Mammary epithelial cell (primary cell): ENCODE measurements around the gene DGLUCY.

ENCODE experiments used
- EZH2 ChIP-seq: IDR thresholded peaks from 2 replicates; pipeline ENCODE4 v1.6.1; 2012; ENCODE audit warnings: low read length, inconsistent platforms, borderline replicate concordance
- TF ChIP-seq, protein P1 (sequence below), 2 donors: IDR thresholded peaks in 1 of 2; conservative IDR thresholded peaks in 1 of 2; 2 replicates each; pipeline ENCODE4 v1.5.1; 2011 to 2012; ENCODE audit warnings: inconsistent platforms in 2 of 2, low read length in 2 of 2, mild to moderate bottlenecking in 2 of 2, control low read depth in 1 of 2, low read depth in 1 of 2; ENCODE audit not compliant: insufficient read depth in 1 of 2; ENCODE audit errors: extremely low read depth in 1 of 2

DNA sequence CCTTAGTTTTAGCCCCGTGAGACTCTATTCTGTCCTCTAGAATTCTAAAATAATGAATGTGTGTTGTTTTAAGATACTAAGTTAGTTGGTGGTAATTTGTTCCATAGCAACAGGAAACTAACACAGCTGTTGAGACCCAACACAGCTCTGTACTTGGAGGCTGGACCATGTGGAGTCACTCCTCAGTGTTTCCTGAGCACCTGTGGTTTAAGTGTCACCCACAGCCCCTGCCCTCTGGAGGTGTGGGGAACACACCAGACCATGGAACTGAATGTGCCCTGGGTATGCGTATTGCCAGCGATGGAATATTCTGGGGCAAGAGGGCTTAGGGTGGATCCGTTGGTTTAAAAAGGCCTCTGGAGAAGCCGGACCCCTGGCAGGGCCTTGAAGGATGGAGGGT, 147.2 kb downstream of the DGLUCY start:
- TF ChIP-seq, protein P1, sequence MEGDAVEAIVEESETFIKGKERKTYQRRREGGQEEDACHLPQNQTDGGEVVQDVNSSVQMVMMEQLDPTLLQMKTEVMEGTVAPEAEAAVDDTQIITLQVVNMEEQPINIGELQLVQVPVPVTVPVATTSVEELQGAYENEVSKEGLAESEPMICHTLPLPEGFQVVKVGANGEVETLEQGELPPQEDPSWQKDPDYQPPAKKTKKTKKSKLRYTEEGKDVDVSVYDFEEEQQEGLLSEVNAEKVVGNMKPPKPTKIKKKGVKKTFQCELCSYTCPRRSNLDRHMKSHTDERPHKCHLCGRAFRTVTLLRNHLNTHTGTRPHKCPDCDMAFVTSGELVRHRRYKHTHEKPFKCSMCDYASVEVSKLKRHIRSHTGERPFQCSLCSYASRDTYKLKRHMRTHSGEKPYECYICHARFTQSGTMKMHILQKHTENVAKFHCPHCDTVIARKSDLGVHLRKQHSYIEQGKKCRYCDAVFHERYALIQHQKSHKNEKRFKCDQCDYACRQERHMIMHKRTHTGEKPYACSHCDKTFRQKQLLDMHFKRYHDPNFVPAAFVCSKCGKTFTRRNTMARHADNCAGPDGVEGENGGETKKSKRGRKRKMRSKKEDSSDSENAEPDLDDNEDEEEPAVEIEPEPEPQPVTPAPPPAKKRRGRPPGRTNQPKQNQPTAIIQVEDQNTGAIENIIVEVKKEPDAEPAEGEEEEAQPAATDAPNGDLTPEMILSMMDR (conservative IDR thresholded peaks at IDR 0.05 in 1 of 2, IDR thresholded peaks at IDR 0.05 in 1 of 2; ENCODE audit: extremely low read depth in 1 of 2, insufficient read depth in 1 of 2, low read depth in 1 of 2, low read length in 2 of 2) = no peak
- no peak for TF ChIP-seq EZH2
